Heart left ventricle (tissue), 13 donors: Measurements from ENCODE around the gene ATF6.

Experiments used
- CTCF ChIP-seq, 12 donors: fragments of 200-600 bp; sonication (generic) in 4 of 12; IDR thresholded peaks; one replicate each; pipeline versions ENCODE4 v1.5.0 to v1.8.0; 2018 to 2022; ENCODE audit warnings: antibody characterized with exemption in 12 of 12, mild to moderate bottlenecking in 5 of 12
- POLR2A ChIP-seq, 2 donors: fragments of 450-650 bp; IDR thresholded peaks; one replicate each; pipeline ENCODE4 v1.6.1; 2017; ENCODE audit warnings: antibody characterized with exemption in 2 of 2, mild to moderate bottlenecking in 2 of 2, moderate library complexity in 2 of 2
- donor health status: ischemic (EF 13 %, LVEDD 7.1; RV severe dilation, severe dysfunction).
- donor health status: DM: no; HTN: yes; CAD: no.
- donor health status: DM: no; HTN: no; CAD: no.
- donor health status: ischemic (EF 25% LVEDD 6.9; RV normal size, moderate dysfunction).
- donor health status: ischemic (EF 25% LVEDD 5.7; RV mildly dilated, moderate dysfunction).
- donor health status: ischemic (EF 35%, LVEDD 5.7; RV mildly dilated, moderate dysfunction).
- donor health status: nonischemic (EF 11% LVEDD 7.7; RV severe dilation, severe dysfunction).
- donor health status: DM: yes; HTN: yes; CAD: no.
- donor health status: PGD.
- donor health status: ischemic (EF 29% LVEDD 5.4; RV normal size, mild dysfunction).
- donor health status: nonischemic (EF 23%, LVEDD 6.1; RV moderate dilation, normal function).

GRCh38 chr1:161999301-162000052, 233.4 kb downstream of the ATF6 start:
- TF ChIP-seq CTCF (IDR thresholded peaks at IDR 0.05) (no peak), POLR2A (IDR thresholded peaks at IDR 0.05) (no peak)
